Measurements from ENCODE around the gene CCNDBP1. TPM values are rescaled to one million over a fixed set of nuclear protein-coding genes. Genes with fewer than 3 reads are reported as not detected.

Gene CCNDBP1
- total and polyA plus RNA-seq, 3 donors from 2014 or later: 60.5 to 83.6 (median 63.7) TPM

- no peak overlapping the region for H3K27ac ChIP-seq
- no peak for TF ChIP-seq CTCF (IDR thresholded peaks at IDR 0.05)
- TF ChIP-seq POLR2A (IDR thresholded peaks at IDR 0.05): no peak
- no peak overlapping the region for H3K4me3 ChIP-seq
- H3K9me3 ChIP-seq: no peaks in the 10 kb centered on the region
- whole genome bisulfite sequencing, 2 donors: 79 to 83% methylated on average over 9 of the region's 9 CpGs
- peak; percentile 0 for DNase-seq
- H3K27me3 ChIP-seq: no peaks in the 10 kb centered on the region
- H3K36me3 ChIP-seq (ENCODE audit: low read depth, missing control alignments): no peaks in the 10 kb centered on the region
- intact Hi-C loops (cut with DNase I; ENCODE audit: low total_unique reads): no loop called here
- no peaks in the 10 kb centered on the region for H3K4me1 ChIP-seq
Observed at GRCh38 chr15:43210807-43211206, 25.6 kb downstream of the CCNDBP1 start.

GRCh38 chr15:43211224-43211735 is 26.1 kb downstream of the CCNDBP1 start:
- intact Hi-C loops (cut with DNase I; ENCODE audit: low total_unique reads): no loop called here
- no peaks in the 10 kb centered on the region for H3K36me3 ChIP-seq (ENCODE audit: low read depth, missing control alignments)
- no peak overlapping the region for H3K27ac ChIP-seq
- no peak overlapping the region for H3K4me3 ChIP-seq
- peak; percentile 0 for DNase-seq
- TF ChIP-seq POLR2A (IDR thresholded peaks at IDR 0.05): no peak
- TF ChIP-seq CTCF (IDR thresholded peaks at IDR 0.05): no peak
- H3K27me3 ChIP-seq: no peaks in the 10 kb centered on the region
- no peaks in the 10 kb centered on the region for H3K9me3 ChIP-seq
- WGBS, 2 donors: 83 to 96% methylated on average over 2 to 4 of the region's 4 CpGs
- H3K4me1 ChIP-seq: no peaks in the 10 kb centered on the region

- TF ChIP-seq CTCF (IDR thresholded peaks at IDR 0.05) (no peak), POLR2A (IDR thresholded peaks at IDR 0.05) (no peak)
- no peaks in the 10 kb centered on the region for H3K27me3 ChIP-seq
- H3K4me1 ChIP-seq: no peaks in the 10 kb centered on the region
- WGBS, 2 donors: 73 to 77% methylated on average over 8 of the region's 8 CpGs
- no peaks in the 10 kb centered on the region for H3K36me3 ChIP-seq (ENCODE audit: low read depth, missing control alignments)
- H3K9me3 ChIP-seq: no peaks in the 10 kb centered on the region
- H3K27ac ChIP-seq: no peak overlapping the region
- DNase-seq: no peak
- intact Hi-C loops (cut with DNase I; ENCODE audit: low total_unique reads): no loop called here
- H3K4me3 ChIP-seq: no peak overlapping the region
Observed at GRCh38 chr15:43212299-43212698, 27.1 kb downstream of the CCNDBP1 start.

GRCh38 chr15:43212951-43213350 is 27.7 kb downstream of the CCNDBP1 start:
- H3K9me3 ChIP-seq: no peaks in the 10 kb centered on the region
- no peaks in the 10 kb centered on the region for H3K4me1 ChIP-seq
- H3K27me3 ChIP-seq: no peaks in the 10 kb centered on the region
- no peak overlapping the region for H3K27ac ChIP-seq
- no peaks in the 10 kb centered on the region for H3K36me3 ChIP-seq (ENCODE audit: low read depth, missing control alignments)
- DNase-seq: no peak
- no peak for TF ChIP-seq POLR2A (IDR thresholded peaks at IDR 0.05)
- no peak for TF ChIP-seq CTCF (IDR thresholded peaks at IDR 0.05)
- no peak overlapping the region for H3K4me3 ChIP-seq
- intact Hi-C loops (cut with DNase I; ENCODE audit: low total_unique reads): no loop called here

- no peaks in the 10 kb centered on the region for H3K36me3 ChIP-seq (ENCODE audit: low read depth, missing control alignments)
- WGBS, 2 donors: 80% methylated on average over 2 to 5 of the region's 5 CpGs
- no peak for TF ChIP-seq CTCF (IDR thresholded peaks at IDR 0.05)
- no peak for TF ChIP-seq POLR2A (IDR thresholded peaks at IDR 0.05)
- H3K4me1 ChIP-seq: no peaks in the 10 kb centered on the region
- no peak for DNase-seq
- no peaks in the 10 kb centered on the region for H3K27me3 ChIP-seq
- no peak overlapping the region for H3K27ac ChIP-seq
- H3K4me3 ChIP-seq: no peak overlapping the region
- no peaks in the 10 kb centered on the region for H3K9me3 ChIP-seq
- intact Hi-C loops (cut with DNase I; ENCODE audit: low total_unique reads): no loop called here
Observed at GRCh38 chr15:43213466-43213865, 28.3 kb downstream of the CCNDBP1 start.

Data from testis (tissue), 3 donors.